Ovary (tissue), 9 donors: Measurements from ENCODE around the gene MND1. TPM values are rescaled to one million over a fixed set of nuclear protein-coding genes. Genes with fewer than 3 reads are reported as not detected.

Experiments
- DNase-seq, 5 donors: peaks; one replicate each; pipeline ENCODE4 v3.0.0-alpha.2; 2019 to 2020
- H3K27ac ChIP-seq, 2 donors: fragments of 200-600 bp; one replicate each; pipeline versions ENCODE4 v1.5.1 to v1.8.0; 2019 to 2022
- H3K27me3 ChIP-seq: fragments of 200-600 bp; one replicate; pipeline ENCODE4 v1.8.0; 2022
- H3K36me3 ChIP-seq: fragments of 200-600 bp; sonication (generic); one replicate; pipeline ENCODE4 v1.5.1; 2019
- H3K4me1 ChIP-seq: one replicate; pipeline ENCODE4 v1.8.1; 2013; ENCODE audit warnings: mild to moderate bottlenecking, moderate library complexity; ENCODE audit not compliant: insufficient read depth
- H3K4me3 ChIP-seq: fragments of 200-600 bp; sonication (generic); one replicate; pipeline ENCODE4 v1.5.1; 2017
- H3K9me3 ChIP-seq, 2 donors: fragments of 200-600 bp in 1 of 2; sonication (generic) in 1 of 2; one replicate each; pipeline versions ENCODE4 v1.5.1 to v1.8.1; 2013 to 2019; ENCODE audit warnings: mild to moderate bottlenecking in 1 of 2, moderate library complexity in 1 of 2
- CTCF ChIP-seq, 3 donors: fragments of 450-650 bp in 2 of 3; fragments of 200-600 bp in 1 of 3; IDR thresholded peaks; one replicate each; pipeline versions ENCODE4 v1.5.1 to v1.8.0; 2016 to 2022; ENCODE audit warnings: antibody characterized with exemption in 3 of 3, mild to moderate bottlenecking in 1 of 3
- EP300 ChIP-seq: sonication (generic); formaldehyde crosslinking; IDR thresholded peaks from one replicate; pipeline ENCODE4 v1.6.1; 2017; ENCODE audit warnings: antibody characterized with exemption
- POLR2A ChIP-seq: fragments of 450-650 bp; IDR thresholded peaks from one replicate; pipeline ENCODE4 v1.6.1; 2017; ENCODE audit warnings: antibody characterized with exemption, mild to moderate bottlenecking, moderate library complexity
- WGBS, 3 donors: extraction: QIAGEN DNeasy Blood & Tissue Kit in 1 of 3; methylation state at CpG; one replicate each; pipeline versions ENCODE4 v1.1.5 to v1.1.7; 2013 to 2017; 5-methylcytosine and 5-hydroxymethylcytosine counted together
- intact Hi-C, 4 donors: fragments of 100-400 bp; cut with DNase I; formaldehyde crosslinking; loops; one replicate each; pipeline versions ENCODE4 v1.11.0 to v1.15.1; 2022 to 2023
- polyA plus RNA-seq, 2 donors: library from polyadenylated mRNA; stranded (reverse); fragments of 200-250 nt in 1 of 2; fragments of 350-450 nt in 1 of 2; fragmentation: Illumina TruSeq in 1 of 2; extraction: RNeasy Lipid Tissue Mini Kit (QIAGEN cat#74804) in 1 of 2; gene quantifications; one replicate each; pipeline ENCODE4 v1.2.3, GENCODE V29; 2013 to 2014
- total RNA-seq, 7 donors: library from RNA; depleted of rRNA in 2 of 7; stranded (reverse); fragments of >200 nt in 2 of 7; fragmentation: NEBNext Ultra II Directional in 3 of 7; extraction: Animal tissue kit (Norgen Biotek cat#: 25700) in 3 of 7; gene quantifications; one replicate each; pipeline versions ENCODE4 v1.1.0 to v1.2.4, GENCODE V29; 2016 to 2023
- donor health status: DM: no; HTN: no; CAD: no; lungs with moderate emphysema.
- donor health status: DM: no; HTN: no; CAD: no.
- donor health status: Bipolar disorder and iron deficiency.
- donor health status: DM: yes; HTN: yes; CAD: no.
- donor health status: DM: no; HTN: no; CAD: no.
- donor health status: DM: yes; HTN: yes; CAD: no.

MND1 gene
- total and polyA plus RNA-seq, 9 donors: 0.28 to 3.7 (median 0.59) TPM; not detected in 4

- no peak overlapping the region for H3K27ac ChIP-seq
- no peaks in the 10 kb centered on the region for H3K4me1 ChIP-seq
- H3K9me3 ChIP-seq: no peaks in the 10 kb centered on the region
- intact Hi-C loops: loop anchor here (5.0 to 10.0 kb wide), 3 partner anchors 112 to 234 kb away; partner anchors contain the start of gene TMEM131L (in 1 of the 4)
- H3K36me3 ChIP-seq: no peaks in the 10 kb centered on the region
- DNase-seq: no peak
- WGBS, 3 donors: 87 to 93% (median 93%) methylated on average over 6 of the region's 6 CpGs
- TF ChIP-seq EP300 (no peak), CTCF (IDR thresholded peaks at IDR 0.05) (no peak), POLR2A (no peak)
- no peak overlapping the region for H3K4me3 ChIP-seq
- no peaks in the 10 kb centered on the region for H3K27me3 ChIP-seq
Observed at GRCh38 chr4:153342751-153343552, 1.5 kb upstream of the MND1 start.

GRCh38 chr4:153345012-153345981 lies 809 bp downstream of the MND1 start:
- Histone ChIP-seq H3K4me1 (no peaks in the 10 kb centered on the region), H3K4me3 (peak overlapping the region; percentile 68), H3K36me3 (no peaks in the 10 kb centered on the region), H3K27ac (no peak overlapping the region), H3K9me3 (no peaks in the 10 kb centered on the region), H3K27me3 (no peaks in the 10 kb centered on the region)
- DNase-seq: peak in 3 of 5 donors; percentile 12 to 44 (median 33)
- TF ChIP-seq EP300: no peak
- TF ChIP-seq CTCF (IDR thresholded peaks at IDR 0.05): no peak
- TF ChIP-seq POLR2A: no peak
- intact Hi-C loops: loop anchor here in 2 of 4 donors (2.0 to 10.0 kb wide), 4 partner anchors 110 to 232 kb away; partner anchors contain the start of gene TMEM131L (in 1 of the 2)
- WGBS, 3 donors: 1% methylated on average over 44 of the region's 44 CpGs

GRCh38 chr4:153346031-153346430 lies 1.5 kb downstream of the MND1 start:
- no peak overlapping the region for H3K27ac ChIP-seq
- 24 to 32% (median 25%) methylated on average over 2 of the region's 2 CpGs for WGBS, 3 donors
- no peaks in the 10 kb centered on the region for H3K9me3 ChIP-seq
- no peaks in the 10 kb centered on the region for H3K4me1 ChIP-seq
- no peak for DNase-seq
- no peak for TF ChIP-seq POLR2A
- TF ChIP-seq EP300: no peak
- H3K36me3 ChIP-seq: no peaks in the 10 kb centered on the region
- intact Hi-C loops: loop anchor here in 2 of 4 donors (10.0 kb wide), 2 partner anchors 109 to 119 kb away; partner anchors contain the start of gene TMEM131L (in 1 of the 2)
- H3K4me3 ChIP-seq: no peak overlapping the region
- H3K27me3 ChIP-seq: no peaks in the 10 kb centered on the region

GRCh38 chr4:153346563-153346962 lies 2.1 kb downstream of the MND1 start:
- no peaks in the 10 kb centered on the region for H3K36me3 ChIP-seq
- H3K27ac ChIP-seq: no peak overlapping the region
- TF ChIP-seq EP300: no peak
- no peak for TF ChIP-seq POLR2A
- no peak for TF ChIP-seq CTCF (IDR thresholded peaks at IDR 0.05)
- intact Hi-C loops: loop anchor here in 2 of 4 donors (10.0 kb wide), 2 partner anchors 108 to 118 kb away; partner anchors contain the start of gene TMEM131L (in 1 of the 2)
- H3K4me1 ChIP-seq: no peaks in the 10 kb centered on the region
- H3K4me3 ChIP-seq: no peak overlapping the region
- no peak for DNase-seq
- no peaks in the 10 kb centered on the region for H3K9me3 ChIP-seq
- no peaks in the 10 kb centered on the region for H3K27me3 ChIP-seq
- WGBS, 3 donors: 69 to 73% (median 70%) methylated on average over 5 of the region's 5 CpGs
